Osteoblast (primary cell): ENCODE results near the gene ANO2. TPM values are rescaled to one million over a fixed set of nuclear protein-coding genes. Genes with fewer than 3 reads are reported as not detected.

Experiments
- DNase-seq: peaks from one replicate; pipeline ENCODE4 v3.0.0; 2011; ENCODE audit warnings: low spot score, mixed read lengths; ENCODE audit not compliant: insufficient read length; ENCODE audit errors: missing footprints
- H2AFZ ChIP-seq: 2 replicates; pipeline ENCODE4 v1.6.0; 2011; ENCODE audit warnings: mild to moderate bottlenecking, low read length
- H3K27ac ChIP-seq: 2 replicates; pipeline ENCODE4 v1.5.1; 2011; ENCODE audit warnings: mild to moderate bottlenecking, low read depth, low read length, moderate library complexity
- H3K27me3 ChIP-seq: 2 replicates; pipeline ENCODE4 v1.6.0; 2012; ENCODE audit warnings: mild to moderate bottlenecking, control low read depth, inconsistent platforms, low read length, moderate library complexity; ENCODE audit not compliant: insufficient read depth
- H3K36me3 ChIP-seq: 2 replicates; pipeline ENCODE4 v1.5.1; 2011; ENCODE audit warnings: mild to moderate bottlenecking, low read length, control low read depth, moderate library complexity; ENCODE audit not compliant: insufficient read depth
- H3K4me1 ChIP-seq: 2 replicates; pipeline ENCODE4 v1.5.1; 2011; ENCODE audit warnings: mild to moderate bottlenecking, low read length, control low read depth, moderate library complexity; ENCODE audit not compliant: insufficient read depth
- H3K4me2 ChIP-seq: 2 replicates; pipeline ENCODE4 v1.6.0; 2011; ENCODE audit warnings: mild to moderate bottlenecking, low read length; ENCODE audit not compliant: insufficient read depth
- H3K4me3 ChIP-seq: fragments of 200-600 bp; sonication (generic); 3 replicates; pipeline ENCODE4 v1.5.1; 2012; ENCODE audit warnings: mild to moderate bottlenecking, low read length, inconsistent platforms; ENCODE audit not compliant: insufficient read depth
- H3K79me2 ChIP-seq: 2 replicates; pipeline ENCODE4 v1.6.0; 2012; ENCODE audit warnings: mild to moderate bottlenecking, low read length, control low read depth, inconsistent platforms; ENCODE audit not compliant: insufficient read depth
- H3K9me3 ChIP-seq: 2 replicates; pipeline ENCODE4 v1.5.1; 2011; ENCODE audit warnings: low read depth, low read length, control low read depth
- H4K20me1 ChIP-seq: 2 replicates; pipeline ENCODE4 v1.6.0; 2012; ENCODE audit warnings: mild to moderate bottlenecking, low read length, control low read depth; ENCODE audit not compliant: insufficient read depth
- total RNA-seq: library from RNA; depleted of rRNA; stranded (reverse); fragments of >200 nt; gene quantifications from 2 replicates; pipeline ENCODE4 v1.2.3, GENCODE V29; 2012
- TF ChIP-seq, protein P1 (sequence below): IDR thresholded peaks from 2 replicates; pipeline ENCODE4 v1.5.1; 2011; ENCODE audit warnings: mild to moderate bottlenecking, low read depth, low read length, moderate library complexity; ENCODE audit errors: extremely low read depth

Gene ANO2
- total RNA-seq, 1 donor = under 0.01 TPM

- DNase-seq = no peak
- TF ChIP-seq, protein P1, sequence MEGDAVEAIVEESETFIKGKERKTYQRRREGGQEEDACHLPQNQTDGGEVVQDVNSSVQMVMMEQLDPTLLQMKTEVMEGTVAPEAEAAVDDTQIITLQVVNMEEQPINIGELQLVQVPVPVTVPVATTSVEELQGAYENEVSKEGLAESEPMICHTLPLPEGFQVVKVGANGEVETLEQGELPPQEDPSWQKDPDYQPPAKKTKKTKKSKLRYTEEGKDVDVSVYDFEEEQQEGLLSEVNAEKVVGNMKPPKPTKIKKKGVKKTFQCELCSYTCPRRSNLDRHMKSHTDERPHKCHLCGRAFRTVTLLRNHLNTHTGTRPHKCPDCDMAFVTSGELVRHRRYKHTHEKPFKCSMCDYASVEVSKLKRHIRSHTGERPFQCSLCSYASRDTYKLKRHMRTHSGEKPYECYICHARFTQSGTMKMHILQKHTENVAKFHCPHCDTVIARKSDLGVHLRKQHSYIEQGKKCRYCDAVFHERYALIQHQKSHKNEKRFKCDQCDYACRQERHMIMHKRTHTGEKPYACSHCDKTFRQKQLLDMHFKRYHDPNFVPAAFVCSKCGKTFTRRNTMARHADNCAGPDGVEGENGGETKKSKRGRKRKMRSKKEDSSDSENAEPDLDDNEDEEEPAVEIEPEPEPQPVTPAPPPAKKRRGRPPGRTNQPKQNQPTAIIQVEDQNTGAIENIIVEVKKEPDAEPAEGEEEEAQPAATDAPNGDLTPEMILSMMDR = no peak
- Histone ChIP-seq H3K4me3 (no peak overlapping the region), H2AFZ (no peak overlapping the region), H3K9me3 (no peaks in the 10 kb centered on the region), H3K4me1 (no peaks in the 10 kb centered on the region), H4K20me1 (no peaks in the 10 kb centered on the region), H3K4me2 (no peak overlapping the region), H3K27me3 (no peaks in the 10 kb centered on the region), H3K36me3 (no peaks in the 10 kb centered on the region), H3K79me2 (no peaks in the 10 kb centered on the region), H3K27ac (no peak overlapping the region)
These were observed 352.7 kb downstream of the ANO2 start for GRCh38 chr12:5592310-5592709.

DNA sequence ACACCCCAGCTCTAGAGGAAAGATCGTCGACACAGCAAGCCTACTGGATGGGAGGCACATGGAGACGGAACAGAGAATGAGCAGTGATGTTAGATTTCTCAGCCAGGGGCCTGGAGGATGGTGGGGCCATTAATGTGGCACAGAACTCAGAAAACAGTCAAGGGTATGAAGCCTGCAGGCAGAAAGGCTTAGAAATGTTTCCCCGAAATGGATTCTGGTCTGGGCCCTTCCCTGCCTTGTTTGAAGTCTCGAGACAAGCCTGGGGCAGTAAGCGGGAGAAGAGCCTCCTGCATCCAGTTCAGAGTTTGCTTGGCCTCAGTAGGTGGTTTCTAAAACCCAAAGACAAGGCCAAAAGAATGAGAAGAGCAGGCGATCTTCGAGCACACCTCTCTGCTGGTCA, 354.7 kb downstream of the ANO2 start:
- no peaks in the 10 kb centered on the region for H3K4me1 ChIP-seq
- H3K9me3 ChIP-seq = no peaks in the 10 kb centered on the region
- no peaks in the 10 kb centered on the region for H3K27me3 ChIP-seq
- peak; percentile 27 for DNase-seq
- TF ChIP-seq, protein P1 = no peak
- no peak overlapping the region for H3K4me2 ChIP-seq
- no peaks in the 10 kb centered on the region for H3K79me2 ChIP-seq
- no peak overlapping the region for H3K27ac ChIP-seq
- H3K36me3 ChIP-seq = no peaks in the 10 kb centered on the region
- no peaks in the 10 kb centered on the region for H4K20me1 ChIP-seq
- no peak overlapping the region for H3K4me3 ChIP-seq
- H2AFZ ChIP-seq = no peak overlapping the region

DNA sequence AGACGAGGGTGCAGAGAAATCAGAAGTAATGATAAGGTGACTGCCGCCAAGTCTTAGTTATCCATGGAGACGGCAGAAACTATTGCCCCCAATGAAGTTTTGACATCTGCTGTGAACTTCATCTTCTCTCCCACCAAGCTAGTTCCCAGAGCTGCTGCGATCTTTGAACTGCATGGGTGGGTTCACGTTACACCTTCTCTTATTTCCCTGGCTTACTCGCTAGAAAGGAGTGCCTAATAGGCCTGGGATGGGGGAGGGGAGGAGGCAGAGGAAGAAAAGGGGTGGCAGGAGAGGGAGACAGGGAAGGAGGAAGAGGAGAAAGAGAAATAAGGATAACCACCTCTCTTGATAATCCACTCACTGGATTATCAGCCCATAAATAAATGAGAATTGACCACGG, 356.0 kb downstream of the ANO2 start:
- no peaks in the 10 kb centered on the region for H3K9me3 ChIP-seq
- H2AFZ ChIP-seq = no peak overlapping the region
- no peak overlapping the region for H3K4me3 ChIP-seq
- H3K27me3 ChIP-seq = no peaks in the 10 kb centered on the region
- peak; percentile 22 for DNase-seq
- no peak overlapping the region for H3K4me2 ChIP-seq
- no peak overlapping the region for H3K27ac ChIP-seq
- TF ChIP-seq, protein P1 = no peak
- H3K4me1 ChIP-seq = no peaks in the 10 kb centered on the region
- H3K79me2 ChIP-seq = no peaks in the 10 kb centered on the region
- no peaks in the 10 kb centered on the region for H3K36me3 ChIP-seq
- no peaks in the 10 kb centered on the region for H4K20me1 ChIP-seq

- no peaks in the 10 kb centered on the region for H3K9me3 ChIP-seq
These were observed 356.5 kb downstream of the ANO2 start for GRCh38 chr12:5588591-5588990.

More at GRCh38 chr12:5588591-5588990, 356.5 kb downstream of the ANO2 start:
- Histone ChIP-seq H3K79me2 (no peaks in the 10 kb centered on the region), H3K27ac (no peak overlapping the region), H3K36me3 (no peaks in the 10 kb centered on the region), H3K27me3 (no peaks in the 10 kb centered on the region), H2AFZ (no peak overlapping the region), H3K4me2 (no peak overlapping the region), H3K4me1 (no peaks in the 10 kb centered on the region), H3K4me3 (no peak overlapping the region), H4K20me1 (no peaks in the 10 kb centered on the region)
- no peak for DNase-seq
- TF ChIP-seq, protein P1 = no peak
